GM21390 (cell line): ENCODE results near the gene PSMG3.
"Not testable (repeated sequence)": the region's sequence is repeated elsewhere in the genome, so short reads cannot be mapped to it uniquely, and the experiment has no call there.

ENCODE experiments used
- ATAC-seq: cut with Tn5 transposase; IDR thresholded peaks from one replicate; pipeline ENCODE4 v1.9.1; 2021; ENCODE audit not compliant: unreplicated experiment

The PSMG3 gene

GRCh38 chr7:1597066-1597760 lies 27.4 kb upstream of the PSMG3 start:
- no peak for ATAC-seq

GRCh38 chr7:1596181-1597043 lies 26.6 kb upstream of the PSMG3 start:
- no peak for ATAC-seq

- no peak for ATAC-seq
These were observed 25.8 kb upstream of the PSMG3 start for GRCh38 chr7:1595636-1596035.

GRCh38 chr7:1595027-1595426 lies 25.2 kb upstream of the PSMG3 start:
- ATAC-seq: no peak

- ATAC-seq: no peak
These were observed 24.1 kb upstream of the PSMG3 start for GRCh38 chr7:1593904-1594421.

- no peak for ATAC-seq
These were observed 23.4 kb upstream of the PSMG3 start for GRCh38 chr7:1593091-1593866.

- no peak for ATAC-seq
These were observed 22.6 kb upstream of the PSMG3 start for GRCh38 chr7:1592299-1592871.

GRCh38 chr7:1591876-1592275 lies 22.0 kb upstream of the PSMG3 start:
- ATAC-seq: no peak

- no peak for ATAC-seq
These were observed 21.6 kb upstream of the PSMG3 start for GRCh38 chr7:1591396-1591795.

GRCh38 chr7:1590887-1591286 lies 21.1 kb upstream of the PSMG3 start:
- no peak for ATAC-seq

GRCh38 chr7:1590476-1590875 lies 20.6 kb upstream of the PSMG3 start:
- no peak for ATAC-seq

- no peak for ATAC-seq
These were observed 19.1 kb upstream of the PSMG3 start for GRCh38 chr7:1588978-1589377.

GRCh38 chr7:1587738-1588137 lies 17.9 kb upstream of the PSMG3 start:
- no peak for ATAC-seq

GRCh38 chr7:1586827-1587705 lies 17.2 kb upstream of the PSMG3 start:
- no peak for ATAC-seq

GRCh38 chr7:1586126-1586826 lies 16.4 kb upstream of the PSMG3 start:
- ATAC-seq: no peak

- ATAC-seq: no peak
These were observed 15.5 kb upstream of the PSMG3 start for GRCh38 chr7:1585142-1585981.

- no peak for ATAC-seq
These were observed 14.9 kb upstream of the PSMG3 start for GRCh38 chr7:1584700-1585099.

- not testable (repeated sequence) for ATAC-seq
These were observed 13.6 kb upstream of the PSMG3 start for GRCh38 chr7:1583241-1583930.
